Adrenal gland (tissue), 5 donors: ENCODE results near the gene RIC3.

ENCODE experiments used
- POLR2A ChIP-seq, 2 donors: fragments of 450-650 bp; IDR thresholded peaks; one replicate each; pipeline ENCODE4 v1.6.1; 2017; ENCODE audit warnings: antibody characterized with exemption in 2 of 2, mild to moderate bottlenecking in 2 of 2, moderate library complexity in 1 of 2
- TF ChIP-seq, protein P1 (sequence below), 6 experiments: fragments of 450-650 bp in 4 of 6; fragments of 200-600 bp in 2 of 6; sonication (generic) in 1 of 6; IDR thresholded peaks; 1 replicate in 5 of 6; 2 replicates in 1 of 6; pipeline versions ENCODE4 v1.5.1 to v1.8.0; 2016 to 2021; ENCODE audit warnings: antibody characterized with exemption in 6 of 6, mild to moderate bottlenecking in 2 of 6, moderate library complexity in 1 of 6
- donor health status: DM: no; HTN: no; CAD: no.

DNA sequence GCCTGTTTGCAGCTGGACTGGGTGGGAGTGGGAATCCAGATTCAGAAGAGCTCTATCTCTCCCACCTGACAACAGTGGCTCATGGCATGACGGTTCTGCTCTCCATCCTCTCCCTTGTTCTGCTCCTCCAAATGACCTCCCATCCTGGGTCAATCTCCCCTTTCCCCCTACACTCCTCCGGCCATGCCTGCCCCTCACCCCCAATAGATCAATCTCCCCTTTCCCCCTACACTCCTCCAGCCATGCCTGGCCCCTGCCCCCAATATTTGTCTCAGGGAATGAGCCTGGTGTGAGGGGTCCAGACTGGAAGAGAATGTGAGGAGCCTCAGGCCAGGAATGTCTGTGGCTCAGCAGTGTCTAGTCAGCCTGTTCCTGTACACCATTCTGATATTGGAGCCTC lies 30.9 kb upstream of the RIC3 start:
- TF ChIP-seq, protein P1, sequence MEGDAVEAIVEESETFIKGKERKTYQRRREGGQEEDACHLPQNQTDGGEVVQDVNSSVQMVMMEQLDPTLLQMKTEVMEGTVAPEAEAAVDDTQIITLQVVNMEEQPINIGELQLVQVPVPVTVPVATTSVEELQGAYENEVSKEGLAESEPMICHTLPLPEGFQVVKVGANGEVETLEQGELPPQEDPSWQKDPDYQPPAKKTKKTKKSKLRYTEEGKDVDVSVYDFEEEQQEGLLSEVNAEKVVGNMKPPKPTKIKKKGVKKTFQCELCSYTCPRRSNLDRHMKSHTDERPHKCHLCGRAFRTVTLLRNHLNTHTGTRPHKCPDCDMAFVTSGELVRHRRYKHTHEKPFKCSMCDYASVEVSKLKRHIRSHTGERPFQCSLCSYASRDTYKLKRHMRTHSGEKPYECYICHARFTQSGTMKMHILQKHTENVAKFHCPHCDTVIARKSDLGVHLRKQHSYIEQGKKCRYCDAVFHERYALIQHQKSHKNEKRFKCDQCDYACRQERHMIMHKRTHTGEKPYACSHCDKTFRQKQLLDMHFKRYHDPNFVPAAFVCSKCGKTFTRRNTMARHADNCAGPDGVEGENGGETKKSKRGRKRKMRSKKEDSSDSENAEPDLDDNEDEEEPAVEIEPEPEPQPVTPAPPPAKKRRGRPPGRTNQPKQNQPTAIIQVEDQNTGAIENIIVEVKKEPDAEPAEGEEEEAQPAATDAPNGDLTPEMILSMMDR (IDR thresholded peaks at IDR 0.05), result no peak
- TF ChIP-seq POLR2A (IDR thresholded peaks at IDR 0.05), result no peak
